ENCODE results near the gene EPHB4. TPM values are rescaled to one million over a fixed set of nuclear protein-coding genes. Genes with fewer than 3 reads are reported as not detected.

The EPHB4 gene
- total and polyA plus RNA-seq, 2 of the 4 experiments (the other 2 are of a cell fraction), result 34.5 to 36.4 TPM

- TF ChIP-seq USF2 (IDR thresholded peaks at IDR 0.05; ENCODE audit: low read depth, low read length) (no peak), SMC3 (IDR thresholded peaks at IDR 0.05; ENCODE audit: low read depth, low read length) (no peak), BHLHE40 (IDR thresholded peaks at IDR 0.05; ENCODE audit: low read depth, low read length) (no peak), RAD21 (IDR thresholded peaks at IDR 0.05; ENCODE audit: low read length) (no peak), POLR2A (IDR thresholded peaks at IDR 0.05; ENCODE audit: low read depth, low read length) (no peak), RCOR1 (IDR thresholded peaks at IDR 0.05; ENCODE audit: insufficient replicate concordance, low read length) (no peak), CTCF (conservative IDR thresholded peaks at IDR 0.05; ENCODE audit: low read depth, low read length) (no peak), MAFK (IDR thresholded peaks at IDR 0.05; ENCODE audit: low read depth, low read length) (no peak), CHD1 (IDR thresholded peaks at IDR 0.05; ENCODE audit: low read depth, low read length) (no peak), NFE2L2 (IDR thresholded peaks at IDR 0.05; ENCODE audit: low read depth, low read length) (no peak), RFX5 (IDR thresholded peaks at IDR 0.05; ENCODE audit: low read depth, low read length) (no peak), ELK1 (IDR thresholded peaks at IDR 0.05; ENCODE audit: borderline replicate concordance, low read depth, low read length) (no peak), CEBPB (IDR thresholded peaks at IDR 0.05; ENCODE audit: low read depth, low read length) (no peak), MAZ (IDR thresholded peaks at IDR 0.05; ENCODE audit: borderline replicate concordance, low read depth, low read length) (no peak), MXI1 (IDR thresholded peaks at IDR 0.05; ENCODE audit: borderline replicate concordance, low read depth, low read length) (no peak), FOS (IDR thresholded peaks at IDR 0.05; ENCODE audit: low read depth, low read length) (no peak)
- Histone ChIP-seq H3K9me3 (ENCODE audit: control insufficient read depth, insufficient read depth, low read length) (no peaks in the 10 kb centered on the region), H2AFZ (replicated peaks; ENCODE audit: low read length, poor library complexity) (no peak overlapping the region), H3K27ac (ENCODE audit: insufficient read depth, low read length) (no peak overlapping the region), H4K20me1 (ENCODE audit: insufficient read depth, low read length) (peaks cover 22% of the 10 kb centered on the region), H4K8ac (ENCODE audit: low read depth in 2 of 2, low read length in 2 of 2) (no peak overlapping the region), H3K4ac (ENCODE audit: low read depth, low read length) (no peak overlapping the region), H3K79me1 (ENCODE audit: low read depth in 1 of 2, low read length in 2 of 2) (peaks cover 7 to 32% of the 10 kb centered on the region in 2 experiments; a peak in 3 of 4 replicates), H4K91ac (ENCODE audit: insufficient read depth, low read depth, low read length) (no peak overlapping the region; the same call in 1 of the 2 replicates), H2BK15ac (ENCODE audit: low read depth, low read length) (no peak overlapping the region), H3K9me1 (ENCODE audit: insufficient read depth, low read length) (no peaks in the 10 kb centered on the region), H3K9ac (ENCODE audit: low read depth, low read length) (no peak overlapping the region), H3K23ac (ENCODE audit: low read depth, low read length) (no peak overlapping the region), H3K56ac (ENCODE audit: extremely low read depth, insufficient read depth, low read length) (no peak overlapping the region), H3K4me2 (ENCODE audit: low read depth, low read length) (no peak overlapping the region), H3K4me1 (ENCODE audit: control insufficient read depth, insufficient read depth, low read length) (peaks cover 9% of the 10 kb centered on the region), H3K18ac (ENCODE audit: low read depth, low read length) (no peak overlapping the region), H4K5ac (ENCODE audit: low read depth, low read length) (no peak overlapping the region), H3K36me3 (ENCODE audit: control insufficient read depth, insufficient read depth, low read length) (no peaks in the 10 kb centered on the region), H3K4me3 (ENCODE audit: insufficient read depth, low read depth, low read length) (no peak overlapping the region), H2BK20ac (ENCODE audit: low read depth, low read length) (no peak overlapping the region), H2BK120ac (ENCODE audit: low read depth, low read length) (no peak overlapping the region), H2BK5ac (ENCODE audit: low read depth, low read length, poor library complexity, severe bottlenecking) (no peak overlapping the region), H2AK5ac (ENCODE audit: low read depth, low read length) (no peak overlapping the region), H3K27me3 (ENCODE audit: control insufficient read depth, insufficient read depth, low read length) (no peaks in the 10 kb centered on the region), H3K14ac (replicated peaks; ENCODE audit: low read depth, low read length) (no peak overlapping the region), H2AK9ac (replicated peaks; ENCODE audit: low read depth, low read length, poor library complexity) (no peak overlapping the region)
- intact Hi-C loops (cut with micrococcal nuclease) (no loop called here), dilution Hi-C loops (cut with HindIII; ENCODE audit: low sequenced_read_pairs, unreplicated experiment) (no loop called here), in situ Hi-C loops (cut with MboI; ENCODE audit: low sequenced_read_pairs) (loop anchor here (10.0 kb wide), 1 partner anchor 124 kb away; the partner anchor contains the start of gene POP7)
- ATAC-seq (ENCODE audit: low read depth) (no peak), DNase-seq (no peak)
- BruUV-seq (replicated peaks), result no TSS peak
- CTCF ChIA-PET, result no interaction called here
- WGBS, 2 experiments (ENCODE audit: extremely low coverage in 2 of 2, insufficient read length in 1 of 2), result no CpG with 5 or more reads among the region's 20 CpGs
- POLR2A ChIA-PET (ENCODE audit: unreplicated experiment), result no interaction called here
Observed at GRCh38 chr7:100829150-100829716, 1.9 kb upstream of the EPHB4 start.

All from IMR-90 (cell line).